ENCODE data around the gene NPY5R.

DNA sequence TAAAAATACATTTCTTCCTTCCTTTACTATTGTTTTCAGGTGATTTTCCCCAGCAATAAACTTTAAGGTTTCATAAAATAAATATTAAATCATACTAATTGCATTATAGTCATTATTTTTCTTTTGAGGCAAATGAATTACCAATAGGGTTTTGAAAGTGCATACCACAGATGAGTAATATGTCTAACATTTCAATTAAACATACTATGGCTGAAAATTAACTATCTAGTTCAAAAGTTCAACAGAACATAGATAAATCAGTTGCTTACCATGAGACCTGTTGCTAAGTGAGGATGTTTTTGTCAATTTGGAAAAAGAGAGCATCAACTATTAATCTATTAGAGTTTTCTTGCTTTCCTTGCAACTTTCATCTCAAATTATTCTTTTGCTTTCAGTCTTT is 35.0 kb downstream of the NPY5R start:
- TF ChIP-seq, protein P1, sequence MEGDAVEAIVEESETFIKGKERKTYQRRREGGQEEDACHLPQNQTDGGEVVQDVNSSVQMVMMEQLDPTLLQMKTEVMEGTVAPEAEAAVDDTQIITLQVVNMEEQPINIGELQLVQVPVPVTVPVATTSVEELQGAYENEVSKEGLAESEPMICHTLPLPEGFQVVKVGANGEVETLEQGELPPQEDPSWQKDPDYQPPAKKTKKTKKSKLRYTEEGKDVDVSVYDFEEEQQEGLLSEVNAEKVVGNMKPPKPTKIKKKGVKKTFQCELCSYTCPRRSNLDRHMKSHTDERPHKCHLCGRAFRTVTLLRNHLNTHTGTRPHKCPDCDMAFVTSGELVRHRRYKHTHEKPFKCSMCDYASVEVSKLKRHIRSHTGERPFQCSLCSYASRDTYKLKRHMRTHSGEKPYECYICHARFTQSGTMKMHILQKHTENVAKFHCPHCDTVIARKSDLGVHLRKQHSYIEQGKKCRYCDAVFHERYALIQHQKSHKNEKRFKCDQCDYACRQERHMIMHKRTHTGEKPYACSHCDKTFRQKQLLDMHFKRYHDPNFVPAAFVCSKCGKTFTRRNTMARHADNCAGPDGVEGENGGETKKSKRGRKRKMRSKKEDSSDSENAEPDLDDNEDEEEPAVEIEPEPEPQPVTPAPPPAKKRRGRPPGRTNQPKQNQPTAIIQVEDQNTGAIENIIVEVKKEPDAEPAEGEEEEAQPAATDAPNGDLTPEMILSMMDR (IDR thresholded peaks at IDR 0.05; ENCODE audit: low read length) = no peak
- no peak for TF ChIP-seq EZH2 (IDR thresholded peaks at IDR 0.05; ENCODE audit: borderline replicate concordance, low read length)

All from OCI-LY1 (cell line).